Measurements from ENCODE around the gene LCN9. TPM values are rescaled to one million over a fixed set of nuclear protein-coding genes. Genes with fewer than 3 reads are reported as not detected.

The LCN9 gene
- total and polyA plus RNA-seq, 4 donors, result not detected

GRCh38 chr9:135663857-135664256, 748 bp downstream of the LCN9 start:
- Histone ChIP-seq H3K9ac (ENCODE audit: insufficient read depth in 1 of 2, low read length in 2 of 2) (no peak overlapping the region), H3K4me3 (no peak overlapping the region), H3K27ac (ENCODE audit: low read depth in 1 of 2, low read length in 1 of 2) (no peak overlapping the region), H3K36me3 (ENCODE audit: control insufficient read depth in 4 of 4, insufficient read depth in 4 of 4, low read length in 4 of 4) (no peaks in the 10 kb centered on the region), H3K27me3 (ENCODE audit: control insufficient read depth in 3 of 3, insufficient read depth in 3 of 3, low read length in 2 of 3) (peaks cover 0 to 3% (median 0%) of the 10 kb centered on the region in 3 donors), H3K9me3 (ENCODE audit: control insufficient read depth in 4 of 4, insufficient read depth in 3 of 4, low read length in 3 of 4) (peaks cover 0 to 1% (median 0%) of the 10 kb centered on the region in 4 donors), H3K4me1 (ENCODE audit: control insufficient read depth in 5 of 5, insufficient read depth in 5 of 5, low read length in 5 of 5) (no peaks in the 10 kb centered on the region)
- TF ChIP-seq, protein P1, sequence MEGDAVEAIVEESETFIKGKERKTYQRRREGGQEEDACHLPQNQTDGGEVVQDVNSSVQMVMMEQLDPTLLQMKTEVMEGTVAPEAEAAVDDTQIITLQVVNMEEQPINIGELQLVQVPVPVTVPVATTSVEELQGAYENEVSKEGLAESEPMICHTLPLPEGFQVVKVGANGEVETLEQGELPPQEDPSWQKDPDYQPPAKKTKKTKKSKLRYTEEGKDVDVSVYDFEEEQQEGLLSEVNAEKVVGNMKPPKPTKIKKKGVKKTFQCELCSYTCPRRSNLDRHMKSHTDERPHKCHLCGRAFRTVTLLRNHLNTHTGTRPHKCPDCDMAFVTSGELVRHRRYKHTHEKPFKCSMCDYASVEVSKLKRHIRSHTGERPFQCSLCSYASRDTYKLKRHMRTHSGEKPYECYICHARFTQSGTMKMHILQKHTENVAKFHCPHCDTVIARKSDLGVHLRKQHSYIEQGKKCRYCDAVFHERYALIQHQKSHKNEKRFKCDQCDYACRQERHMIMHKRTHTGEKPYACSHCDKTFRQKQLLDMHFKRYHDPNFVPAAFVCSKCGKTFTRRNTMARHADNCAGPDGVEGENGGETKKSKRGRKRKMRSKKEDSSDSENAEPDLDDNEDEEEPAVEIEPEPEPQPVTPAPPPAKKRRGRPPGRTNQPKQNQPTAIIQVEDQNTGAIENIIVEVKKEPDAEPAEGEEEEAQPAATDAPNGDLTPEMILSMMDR (IDR thresholded peaks at IDR 0.05; ENCODE audit: control extremely low read depth, extremely low read depth), result no peak
- 80 to 88% methylated on average over 12 of the region's 12 CpGs for WGBS, 2 donors
- DNase-seq, result no peak
- no peak for ATAC-seq (ENCODE audit: insufficient read depth, low FRiP score)

DNA sequence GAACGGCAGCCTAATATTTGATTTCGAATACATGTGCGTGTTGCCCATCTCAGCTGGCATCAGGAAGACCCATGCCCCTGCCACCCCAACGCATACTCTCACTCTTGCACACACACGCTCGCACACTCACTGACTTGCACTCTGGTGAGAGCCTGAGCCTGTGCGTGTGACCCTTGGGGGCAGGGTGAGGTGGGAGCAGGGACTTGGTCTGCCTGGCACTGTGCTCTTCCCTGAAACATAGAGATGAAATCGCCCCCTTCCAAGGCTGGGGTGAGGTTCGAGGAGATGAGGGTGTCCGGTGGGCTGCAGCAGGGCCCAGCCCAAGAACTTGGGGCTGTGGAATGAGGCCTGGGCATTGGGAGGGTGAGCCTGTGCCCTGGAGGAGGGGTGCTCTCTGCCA, 1.2 kb downstream of the LCN9 start:
- no peak overlapping the region for H3K4me3 ChIP-seq
- no peak for ATAC-seq (ENCODE audit: insufficient read depth, low FRiP score)

GRCh38 chr9:135664801-135665794, 2.0 kb downstream of the LCN9 start:
- WGBS, 2 donors, result 78 to 81% methylated on average over 32 of the region's 32 CpGs
- ATAC-seq (ENCODE audit: insufficient read depth, low FRiP score) (no peak), DNase-seq (no peak)
- Histone ChIP-seq H3K9me3 (ENCODE audit: control insufficient read depth in 4 of 4, insufficient read depth in 3 of 4, low read length in 3 of 4) (peaks cover 0 to 5% (median 0%) of the 10 kb centered on the region in 4 donors), H3K9ac (ENCODE audit: insufficient read depth in 1 of 2, low read length in 2 of 2) (no peak overlapping the region), H3K27me3 (ENCODE audit: control insufficient read depth in 3 of 3, insufficient read depth in 3 of 3, low read length in 2 of 3) (peaks cover 0 to 3% (median 3%) of the 10 kb centered on the region in 3 donors), H3K4me1 (ENCODE audit: control insufficient read depth in 5 of 5, insufficient read depth in 5 of 5, low read length in 5 of 5) (no peaks in the 10 kb centered on the region), H3K4me3 (no peak overlapping the region), H3K27ac (ENCODE audit: low read depth in 1 of 2, low read length in 1 of 2) (no peak overlapping the region), H3K36me3 (ENCODE audit: control insufficient read depth in 4 of 4, insufficient read depth in 4 of 4, low read length in 4 of 4) (no peaks in the 10 kb centered on the region)
- TF ChIP-seq, protein P1 (IDR thresholded peaks at IDR 0.05; ENCODE audit: control extremely low read depth, extremely low read depth), result no peak

More for the DNA sequence above, 1.2 kb downstream of the LCN9 start:
- TF ChIP-seq, protein P1 (IDR thresholded peaks at IDR 0.05; ENCODE audit: control extremely low read depth, extremely low read depth), result no peak
- DNase-seq, result no peak
- no peaks in the 10 kb centered on the region for H3K36me3 ChIP-seq (ENCODE audit: control insufficient read depth in 4 of 4, insufficient read depth in 4 of 4, low read length in 4 of 4)
- peaks cover 0 to 3% (median 0%) of the 10 kb centered on the region in 3 donors for H3K27me3 ChIP-seq (ENCODE audit: control insufficient read depth in 3 of 3, insufficient read depth in 3 of 3, low read length in 2 of 3)
- H3K9me3 ChIP-seq (ENCODE audit: control insufficient read depth in 4 of 4, insufficient read depth in 3 of 4, low read length in 3 of 4), result peaks cover 0 to 1% (median 0%) of the 10 kb centered on the region in 4 donors
- H3K4me1 ChIP-seq (ENCODE audit: control insufficient read depth in 5 of 5, insufficient read depth in 5 of 5, low read length in 5 of 5), result no peaks in the 10 kb centered on the region
- 86% methylated on average over 10 of the region's 10 CpGs for WGBS, 2 donors
- no peak overlapping the region for H3K9ac ChIP-seq (ENCODE audit: insufficient read depth in 1 of 2, low read length in 2 of 2)
- no peak overlapping the region for H3K27ac ChIP-seq (ENCODE audit: low read depth in 1 of 2, low read length in 1 of 2)
